Ramos (cell line): Measurements from ENCODE around the gene TSNAX.
"Not testable (repeated sequence)": the region's sequence is repeated elsewhere in the genome, so short reads cannot be mapped to it uniquely, and the experiment has no call there.

Experiments
- in situ Hi-C: fragments of 300-500 bp; cut with MboI; formaldehyde crosslinking; loops from one replicate; pipeline ENCODE4 v1.14.3; 2022; ENCODE audit warnings: low sequenced_read_pairs; ENCODE audit not compliant: unreplicated experiment

TSNAX gene

GRCh38 chr1:231528172-231529029, at the start of gene TSNAX:
Gene TSNAX, plus strand, starts transcription at chr1:231528669. Its CDS starts 142 bp downstream, at chr1:231528811.
- in situ Hi-C loops: no loop called here

GRCh38 chr1:231478811-231479210, 49.7 kb upstream of the TSNAX start:
- in situ Hi-C loops: no loop called here

GRCh38 chr1:231480008-231480407, 48.5 kb upstream of the TSNAX start:
- in situ Hi-C loops: no loop called here

- in situ Hi-C loops: no loop called here
Measured at GRCh38 chr1:231481289-231481688, 47.2 kb upstream of the TSNAX start.

GRCh38 chr1:231485029-231485784, 43.3 kb upstream of the TSNAX start:
- in situ Hi-C loops: no loop called here

- in situ Hi-C loops: no loop called here
Measured at GRCh38 chr1:231487019-231487418, 41.5 kb upstream of the TSNAX start.

- in situ Hi-C loops: no loop called here
Measured at GRCh38 chr1:231487910-231488309, 40.6 kb upstream of the TSNAX start.

GRCh38 chr1:231493421-231494185, 34.9 kb upstream of the TSNAX start:
- in situ Hi-C loops: no loop called here

GRCh38 chr1:231494439-231495110, 33.9 kb upstream of the TSNAX start:
- in situ Hi-C loops: no loop called here

GRCh38 chr1:231497629-231498152, 30.8 kb upstream of the TSNAX start:
- in situ Hi-C loops: no loop called here

GRCh38 chr1:231499148-231499763, 29.2 kb upstream of the TSNAX start:
- in situ Hi-C loops: no loop called here

GRCh38 chr1:231500666-231501065, 27.8 kb upstream of the TSNAX start:
- in situ Hi-C loops: no loop called here

GRCh38 chr1:231503168-231503567, 25.3 kb upstream of the TSNAX start:
- in situ Hi-C loops: not testable (repeated sequence)

GRCh38 chr1:231507476-231508355, 20.8 kb upstream of the TSNAX start:
- in situ Hi-C loops: no loop called here

GRCh38 chr1:231508497-231508896, 20.0 kb upstream of the TSNAX start:
- in situ Hi-C loops: no loop called here

- in situ Hi-C loops: no loop called here
Measured at GRCh38 chr1:231508941-231509340, 19.5 kb upstream of the TSNAX start.

GRCh38 chr1:231512147-231512698, 16.2 kb upstream of the TSNAX start:
- in situ Hi-C loops: no loop called here

- in situ Hi-C loops: no loop called here
Measured at GRCh38 chr1:231515748-231516147, 12.7 kb upstream of the TSNAX start.
